ENCODE measurements around the gene GREM2. TPM values are rescaled to one million over a fixed set of nuclear protein-coding genes. Genes with fewer than 3 reads are reported as not detected.

GREM2 gene
- total and polyA plus RNA-seq, 2 donors (not counting 3 experiments of a cell fraction or from before 2014, with no cell fraction given) = not detected

- DNase-seq (ENCODE audit: low read depth, low spot score) (no peak), FAIRE-seq (no peak)
- Histone ChIP-seq H3K4me3 (replicated peaks in 1 of 3; ENCODE audit: insufficient read depth in 1 of 3, low read depth in 1 of 3, low read length in 3 of 3) (no peak overlapping the region), H2AFZ (ENCODE audit: low read depth, low read length) (no peak overlapping the region), H4K20me1 (replicated peaks; ENCODE audit: control insufficient read depth, extremely low read depth, insufficient read depth, low read length) (no peaks in the 10 kb centered on the region), H3K79me2 (ENCODE audit: control insufficient read depth, insufficient read depth, low read length) (no peaks in the 10 kb centered on the region), H3K9me3 (replicated peaks; ENCODE audit: control insufficient read depth, insufficient read depth, low read length) (peaks cover 2% of the 10 kb centered on the region), H3K4me2 (ENCODE audit: insufficient read depth, low read length) (no peak overlapping the region), H3K27ac (ENCODE audit: insufficient read depth, low read depth, low read length) (no peak overlapping the region), H3K4me1 (ENCODE audit: control insufficient read depth, extremely low read depth, insufficient read depth, low read length) (no peaks in the 10 kb centered on the region), H3K9ac (replicated peaks; ENCODE audit: extremely low read depth, insufficient read depth, low read length) (no peak overlapping the region), H3K36me3 (ENCODE audit: control insufficient read depth in 2 of 2, extremely low read depth in 1 of 2, insufficient read depth in 2 of 2, low read length in 2 of 2) (no peaks in the 10 kb centered on the region), H3K9me1 (replicated peaks; ENCODE audit: control insufficient read depth, extremely low read depth, insufficient read depth, low read length) (no peaks in the 10 kb centered on the region), H3K27me3 (ENCODE audit: control insufficient read depth in 2 of 2, insufficient read depth in 2 of 2, low read length in 2 of 2) (no peaks in the 10 kb centered on the region)
- intact Hi-C loops (cut with micrococcal nuclease) (no loop called here), dilution Hi-C loops (cut with MboI; ENCODE audit: extremely low pct_ligation_motif_present, low sequenced_read_pairs) (no loop called here)
- ChIA-PET CTCF (no interaction called here), POLR2A (no interaction called here)
- TF ChIP-seq, protein P1, sequence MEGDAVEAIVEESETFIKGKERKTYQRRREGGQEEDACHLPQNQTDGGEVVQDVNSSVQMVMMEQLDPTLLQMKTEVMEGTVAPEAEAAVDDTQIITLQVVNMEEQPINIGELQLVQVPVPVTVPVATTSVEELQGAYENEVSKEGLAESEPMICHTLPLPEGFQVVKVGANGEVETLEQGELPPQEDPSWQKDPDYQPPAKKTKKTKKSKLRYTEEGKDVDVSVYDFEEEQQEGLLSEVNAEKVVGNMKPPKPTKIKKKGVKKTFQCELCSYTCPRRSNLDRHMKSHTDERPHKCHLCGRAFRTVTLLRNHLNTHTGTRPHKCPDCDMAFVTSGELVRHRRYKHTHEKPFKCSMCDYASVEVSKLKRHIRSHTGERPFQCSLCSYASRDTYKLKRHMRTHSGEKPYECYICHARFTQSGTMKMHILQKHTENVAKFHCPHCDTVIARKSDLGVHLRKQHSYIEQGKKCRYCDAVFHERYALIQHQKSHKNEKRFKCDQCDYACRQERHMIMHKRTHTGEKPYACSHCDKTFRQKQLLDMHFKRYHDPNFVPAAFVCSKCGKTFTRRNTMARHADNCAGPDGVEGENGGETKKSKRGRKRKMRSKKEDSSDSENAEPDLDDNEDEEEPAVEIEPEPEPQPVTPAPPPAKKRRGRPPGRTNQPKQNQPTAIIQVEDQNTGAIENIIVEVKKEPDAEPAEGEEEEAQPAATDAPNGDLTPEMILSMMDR (IDR thresholded peaks at IDR 0.05; ENCODE audit: extremely low read depth in 1 of 2, insufficient read depth in 1 of 2, low read depth in 1 of 2, low read length in 2 of 2) = no peak
- TF ChIP-seq MAX (IDR thresholded peaks at IDR 0.05; ENCODE audit: insufficient read depth, insufficient read length) = no peak
- TF ChIP-seq POLR2AphosphoS5 (IDR thresholded peaks at IDR 0.05; ENCODE audit: insufficient read depth, low read depth, low read length) = no peak
- TF ChIP-seq MYC (IDR thresholded peaks at IDR 0.05; ENCODE audit: low read depth, low read length) = no peak
- no peak for TF ChIP-seq GATA2 (IDR thresholded peaks at IDR 0.05; ENCODE audit: insufficient read depth, insufficient read length, low read depth, low read length)
- no peak for TF ChIP-seq JUN (IDR thresholded peaks at IDR 0.05; ENCODE audit: borderline replicate concordance, insufficient read depth, insufficient read length, low read depth)
- no peak for TF ChIP-seq EZH2 (IDR thresholded peaks at IDR 0.05; ENCODE audit: borderline replicate concordance, low read depth, low read length, severe bottlenecking)
- TF ChIP-seq FOS (IDR thresholded peaks at IDR 0.05; ENCODE audit: borderline replicate concordance, insufficient read depth, low read length) = no peak
- no peak for TF ChIP-seq POLR2A (IDR thresholded peaks at IDR 0.05; ENCODE audit: low read depth, low read length)
- BruUV-seq (replicated peaks) = no TSS peak
Measured at GRCh38 chr1:240503558-240503957, 108.4 kb downstream of the GREM2 start.
